Measurements from ENCODE around the gene CDC37. TPM values are rescaled to one million over a fixed set of nuclear protein-coding genes. Genes with fewer than 3 reads are reported as not detected.
"Not testable (repeated sequence)": the region's sequence is repeated elsewhere in the genome, so short reads cannot be mapped to it uniquely, and the experiment has no call there.

The CDC37 gene
- total RNA-seq, 6 donors from 2014 or later: 104 to 388 (median 169) TPM

GRCh38 chr19:10390652-10391286 is 12.6 kb downstream of the CDC37 start:
- Histone ChIP-seq H3K4me3 (no peak overlapping the region), H3K9me3 (no peaks in the 10 kb centered on the region), H3K36me3 (peaks cover 28 to 52% (median 51%) of the 10 kb centered on the region in 4 donors), H3K27me3 (no peaks in the 10 kb centered on the region), H3K4me1 (peaks cover 5 to 11% (median 7%) of the 10 kb centered on the region in 4 donors), H3K27ac (peak overlapping the region in 1 of 4 donors; percentile 30)
- 52 to 59% methylated on average over 9 of the region's 9 CpGs for WGBS, 2 donors
- ATAC-seq (ENCODE audit: low FRiP score in 2 of 2): peak; percentile 75 to 83
- peak in 1 of 2 donors; percentile 75 for DNase-seq
- peak; percentile 75 to 86 (median 82) for TF ChIP-seq CTCF (IDR thresholded peaks at IDR 0.05)
- TF ChIP-seq POLR2A (IDR thresholded peaks at IDR 0.05): no peak
- peak in 1 of 2 donors; percentile 26 for TF ChIP-seq POLR2AphosphoS5 (IDR thresholded peaks at IDR 0.05)

- WGBS, 2 donors: 50 to 63% methylated on average over 10 to 12 of the region's 12 CpGs
- Histone ChIP-seq H3K27ac (no peak overlapping the region), H3K9me3 (no peaks in the 10 kb centered on the region), H3K4me3 (no peak overlapping the region), H3K36me3 (peaks cover 19 to 43% (median 42%) of the 10 kb centered on the region in 4 donors), H3K4me1 (peaks cover 5 to 11% (median 7%) of the 10 kb centered on the region in 4 donors), H3K27me3 (no peaks in the 10 kb centered on the region)
- TF ChIP-seq POLR2AphosphoS5 (IDR thresholded peaks at IDR 0.05): no peak
- TF ChIP-seq CTCF (IDR thresholded peaks at IDR 0.05): no peak
- no peak for TF ChIP-seq EP300 (IDR thresholded peaks at IDR 0.05)
- TF ChIP-seq POLR2A (IDR thresholded peaks at IDR 0.05): no peak
- no peak for DNase-seq
- peak in 1 of 2 donors; percentile 11 for ATAC-seq (ENCODE audit: low FRiP score in 2 of 2)
These were observed 13.5 kb downstream of the CDC37 start for GRCh38 chr19:10389863-10390262.

GRCh38 chr19:10388957-10389356 is 14.4 kb downstream of the CDC37 start:
- Histone ChIP-seq H3K9me3 (no peaks in the 10 kb centered on the region), H3K27me3 (no peaks in the 10 kb centered on the region), H3K4me1 (peaks cover 5 to 11% (median 7%) of the 10 kb centered on the region in 4 donors), H3K36me3 (peaks cover 13 to 34% (median 33%) of the 10 kb centered on the region in 4 donors), H3K27ac (peak overlapping the region in 2 of 4 donors; percentile 15 to 20), H3K4me3 (no peak overlapping the region)
- peak; percentile 82 to 93 (median 86) for TF ChIP-seq CTCF (IDR thresholded peaks at IDR 0.05)
- TF ChIP-seq EP300 (IDR thresholded peaks at IDR 0.05): no peak
- peak; percentile 14 to 48 for TF ChIP-seq POLR2AphosphoS5 (IDR thresholded peaks at IDR 0.05)
- peak in 1 of 4 donors; percentile 20 for TF ChIP-seq POLR2A (IDR thresholded peaks at IDR 0.05)
- peak; percentile 70 to 78 for ATAC-seq (ENCODE audit: low FRiP score in 2 of 2)
- 2 to 5% methylated on average over 3 of the region's 3 CpGs for WGBS, 2 donors
- peak in 1 of 2 donors; percentile 88 for DNase-seq

- WGBS, 2 donors: 86 to 92% methylated on average over 7 to 9 of the region's 9 CpGs
- TF ChIP-seq EP300 (IDR thresholded peaks at IDR 0.05) (no peak), POLR2AphosphoS5 (IDR thresholded peaks at IDR 0.05) (no peak), CTCF (IDR thresholded peaks at IDR 0.05) (no peak), POLR2A (IDR thresholded peaks at IDR 0.05) (no peak)
These were observed 18.8 kb downstream of the CDC37 start for GRCh38 chr19:10384580-10384979.

GRCh38 chr19:10383223-10383499 is 20.2 kb downstream of the CDC37 start:
- H3K4me3 ChIP-seq; DNase-seq; H3K36me3 ChIP-seq; H3K27me3 ChIP-seq; ATAC-seq (ENCODE audit: low FRiP score in 2 of 2); H3K9me3 ChIP-seq: not testable (repeated sequence)
- WGBS, 2 donors: 74 to 87% methylated on average over 8 of the region's 8 CpGs
- Histone ChIP-seq H3K27ac (peak overlapping the region in 1 of 4 donors; percentile 68), H3K4me1 (peaks cover 16 to 29% (median 23%) of the 10 kb centered on the region in 4 donors)

More at GRCh38 chr19:10384580-10384979, 18.8 kb downstream of the CDC37 start:
- Histone ChIP-seq H3K36me3 (no peaks in the 10 kb centered on the region), H3K9me3 (no peaks in the 10 kb centered on the region), H3K4me1 (peaks cover 11 to 27% (median 18%) of the 10 kb centered on the region in 4 donors), H3K4me3 (no peak overlapping the region), H3K27me3 (no peaks in the 10 kb centered on the region), H3K27ac (no peak overlapping the region)
- no peak for DNase-seq
- ATAC-seq (ENCODE audit: low FRiP score in 2 of 2): no peak

Data from upper lobe of left lung (tissue), 6 donors.